Esophagus muscularis mucosa (tissue), 4 donors: ENCODE measurements around the gene GREB1. TPM values are rescaled to one million over a fixed set of nuclear protein-coding genes. Genes with fewer than 3 reads are reported as not detected.

ENCODE experiments used
- DNase-seq: peaks from one replicate; pipeline ENCODE4 v3.0.0-alpha.2; 2017; ENCODE audit errors: extremely low spot score
- H3K27ac ChIP-seq, 4 donors: fragments of 200-600 bp; sonication (generic); replicated peaks in 1 of 4; 1 replicate in 3 of 4; 2 replicates in 1 of 4; pipeline ENCODE4 v1.5.1; 2016 to 2019; ENCODE audit warnings: mild to moderate bottlenecking in 1 of 4
- H3K27me3 ChIP-seq, 4 donors: fragments of 200-600 bp; sonication (generic); one replicate each; pipeline versions ENCODE4 v1.5.1 to v1.6.0; 2016 to 2019
- H3K36me3 ChIP-seq, 4 donors: fragments of 200-600 bp; sonication (generic); one replicate each; pipeline ENCODE4 v1.5.1; 2016 to 2019
- H3K4me1 ChIP-seq, 4 donors: fragments of 200-600 bp; sonication (generic); one replicate each; pipeline ENCODE4 v1.5.1; 2016 to 2019
- H3K4me3 ChIP-seq, 4 donors: fragments of 200-600 bp; sonication (generic); 1 replicate in 2 of 4; 2 replicates in 2 of 4; pipeline ENCODE4 v1.5.1; 2016 to 2019; ENCODE audit warnings: mild to moderate bottlenecking in 4 of 4, moderate library complexity in 1 of 4
- H3K9me3 ChIP-seq, 4 donors: fragments of 200-600 bp; sonication (generic); 1 replicate in 3 of 4; 2 replicates in 1 of 4; pipeline ENCODE4 v1.5.1; 2016 to 2019
- CTCF ChIP-seq, 3 experiments: fragments of 200-600 bp in 2 of 3; fragments of 450-650 bp in 1 of 3; sonication (generic) in 2 of 3; IDR thresholded peaks; one replicate each; pipeline ENCODE4 v1.5.1; 2017 to 2019; ENCODE audit warnings: antibody characterized with exemption in 3 of 3, mild to moderate bottlenecking in 2 of 3, moderate library complexity in 1 of 3
- EP300 ChIP-seq: sonication (generic); formaldehyde crosslinking; IDR thresholded peaks from one replicate; pipeline ENCODE4 v1.6.1; 2017; ENCODE audit warnings: antibody characterized with exemption
- POLR2A ChIP-seq: fragments of 450-650 bp; IDR thresholded peaks from one replicate; pipeline ENCODE4 v1.6.1; 2017; ENCODE audit warnings: antibody characterized with exemption, moderate library complexity, mild to moderate bottlenecking, low read depth
- POLR2AphosphoS5 ChIP-seq, 2 donors: sonication (generic); formaldehyde crosslinking; IDR thresholded peaks; one replicate each; pipeline ENCODE4 v1.6.1; 2017; ENCODE audit warnings: antibody characterized with exemption in 2 of 2
- WGBS: methylation state at CpG from one replicate; pipeline ENCODE4 v1.1.5; 2018; 5-methylcytosine and 5-hydroxymethylcytosine counted together
- intact Hi-C: fragments of 100-400 bp; cut with DNase I; formaldehyde crosslinking; loops from one replicate; pipeline ENCODE4 v1.15.1; 2023
- total RNA-seq, 4 donors: library from RNA; depleted of rRNA; stranded (reverse); fragments of >200 nt; gene quantifications; one replicate each; pipeline versions ENCODE4 v1.1.0 to v1.2.1, GENCODE V29; 2016

The GREB1 gene
- total RNA-seq, 4 donors from 2014 or later, result 3.7 to 11.0 (median 7.7) TPM

GRCh38 chr2:11537951-11538350 lies 4.1 kb downstream of the GREB1 start:
- H3K27ac ChIP-seq, result no peak overlapping the region
- WGBS, result 96% methylated on average over 10 of the region's 13 CpGs
- TF ChIP-seq CTCF (IDR thresholded peaks at IDR 0.05) (no peak), POLR2AphosphoS5 (IDR thresholded peaks at IDR 0.05) (no peak)
- peaks cover 0 to 10% (median 0%) of the 10 kb centered on the region in 4 donors for H3K27me3 ChIP-seq
- H3K4me1 ChIP-seq, result peaks cover 19 to 37% (median 32%) of the 10 kb centered on the region in 4 donors
- intact Hi-C loops, result no loop called here
- no peaks in the 10 kb centered on the region for H3K36me3 ChIP-seq
- no peaks in the 10 kb centered on the region for H3K9me3 ChIP-seq
- DNase-seq, result no peak
- no peak overlapping the region for H3K4me3 ChIP-seq

DNA sequence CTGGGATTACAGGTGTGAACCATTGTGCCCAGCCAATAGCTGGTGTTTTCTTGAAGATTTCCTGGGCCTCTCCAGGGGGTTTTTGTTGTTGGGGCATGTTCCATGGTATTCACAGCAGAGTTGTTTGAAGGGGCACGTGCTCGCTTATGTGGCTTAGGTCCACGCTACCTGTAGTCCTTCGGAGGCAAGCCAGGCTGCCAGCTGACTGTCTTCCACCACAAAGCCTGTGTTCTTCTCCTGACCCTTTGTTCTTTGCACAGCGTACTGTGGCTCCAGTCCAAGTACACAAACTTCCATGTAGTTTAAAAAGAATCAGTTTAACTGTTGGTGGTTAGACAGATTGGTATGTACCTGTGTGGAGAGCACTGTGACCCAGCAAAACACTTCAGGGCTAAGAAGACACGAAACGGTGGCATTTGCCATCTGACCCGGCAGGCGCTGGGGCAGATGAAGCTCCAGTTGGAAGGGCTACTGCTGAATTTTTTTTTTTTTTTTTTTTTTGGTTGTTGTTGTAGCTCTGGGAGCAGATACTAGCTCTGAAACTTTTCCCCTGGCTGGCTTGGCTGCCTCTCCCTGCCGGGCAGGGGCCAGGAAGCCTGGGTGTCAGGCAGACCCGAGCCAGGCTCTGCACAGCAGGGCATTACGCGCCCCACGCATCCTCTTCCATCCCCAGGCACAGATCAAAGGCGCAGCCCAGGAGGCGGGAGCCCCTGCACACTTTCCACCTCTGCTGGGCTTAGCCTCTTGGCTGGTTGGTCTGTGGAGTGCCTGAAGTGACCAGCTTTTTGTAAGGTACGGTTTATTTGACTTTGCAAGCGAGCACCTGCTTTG lies 5.7 kb downstream of the GREB1 start:
- Histone ChIP-seq H3K27ac (peak overlapping the region; percentile 57 to 68 (median 60)), H3K27me3 (peaks cover 0 to 6% (median 0%) of the 10 kb centered on the region in 4 donors), H3K9me3 (no peaks in the 10 kb centered on the region), H3K36me3 (no peaks in the 10 kb centered on the region), H3K4me3 (peak overlapping the region; percentile 5 to 35 (median 18)), H3K4me1 (peaks cover 19 to 37% (median 32%) of the 10 kb centered on the region in 4 donors)
- no peak for DNase-seq
- TF ChIP-seq CTCF (IDR thresholded peaks at IDR 0.05) (no peak), EP300 (no peak), POLR2A (no peak), POLR2AphosphoS5 (IDR thresholded peaks at IDR 0.05) (peak; percentile 42 to 76)
- intact Hi-C loops, result no loop called here
- 58% methylated on average over 18 of the region's 18 CpGs for WGBS

- Histone ChIP-seq H3K9me3 (no peaks in the 10 kb centered on the region), H3K27ac (peak overlapping the region; percentile 57 to 68 (median 60)), H3K27me3 (no peaks in the 10 kb centered on the region), H3K4me1 (peaks cover 19 to 37% (median 32%) of the 10 kb centered on the region in 4 donors), H3K4me3 (peak overlapping the region; percentile 5 to 35 (median 18)), H3K36me3 (no peaks in the 10 kb centered on the region)
- 55% methylated on average over 12 of the region's 12 CpGs for WGBS
- DNase-seq, result no peak
- no peak for TF ChIP-seq CTCF (IDR thresholded peaks at IDR 0.05)
- no peak for TF ChIP-seq POLR2A
- TF ChIP-seq EP300, result no peak
- TF ChIP-seq POLR2AphosphoS5 (IDR thresholded peaks at IDR 0.05), result no peak
- intact Hi-C loops, result no loop called here
Observed at GRCh38 chr2:11540148-11540995, 6.5 kb downstream of the GREB1 start.

DNA sequence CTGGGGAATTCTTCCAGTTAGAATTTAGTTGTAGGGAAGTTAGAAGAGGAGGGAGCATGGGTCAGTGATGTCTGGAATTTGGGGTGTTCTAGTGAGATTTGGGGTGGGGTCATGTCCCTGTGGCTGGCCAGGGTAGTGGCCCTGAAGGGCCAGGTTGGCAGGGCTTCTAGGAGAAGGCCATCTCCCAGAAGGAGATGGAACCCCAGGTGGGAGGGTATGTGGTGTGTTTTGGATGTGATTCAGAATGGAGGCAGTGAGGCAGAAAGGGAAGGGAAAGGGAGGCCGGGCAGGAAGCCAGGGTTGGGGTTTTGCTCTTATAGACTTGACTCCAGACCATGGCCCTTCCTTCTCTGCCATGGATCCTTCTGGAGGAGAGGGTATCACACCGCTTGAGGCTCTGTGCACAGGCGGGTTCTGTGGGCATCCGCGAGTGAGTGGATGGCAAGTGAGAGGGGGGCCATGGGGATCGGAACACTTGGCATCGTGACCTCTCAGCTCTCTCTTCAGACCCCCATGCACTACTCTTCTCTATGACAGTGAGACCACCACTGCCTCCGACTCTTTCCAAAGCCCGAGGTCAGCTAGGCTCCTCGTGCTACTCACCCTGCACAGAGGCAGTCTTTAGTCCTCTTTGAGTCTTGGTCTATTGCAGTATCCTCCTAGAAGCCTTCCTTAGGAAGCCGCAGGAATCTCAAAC lies 7.3 kb downstream of the GREB1 start:
- Histone ChIP-seq H3K4me1 (peaks cover 19 to 37% (median 32%) of the 10 kb centered on the region in 4 donors), H3K36me3 (no peaks in the 10 kb centered on the region), H3K9me3 (no peaks in the 10 kb centered on the region), H3K27me3 (no peaks in the 10 kb centered on the region), H3K27ac (peak overlapping the region; percentile 57 to 68 (median 60)), H3K4me3 (peak overlapping the region in 2 of 4 donors; percentile 12 to 35)
- no peak for DNase-seq
- TF ChIP-seq POLR2AphosphoS5 (IDR thresholded peaks at IDR 0.05) (no peak), CTCF (IDR thresholded peaks at IDR 0.05) (no peak)
- intact Hi-C loops, result no loop called here
- whole genome bisulfite sequencing, result 100% methylated on average over 10 of the region's 11 CpGs
